Esophagus squamous epithelium (tissue), 5 donors: ENCODE results near the gene KSR1. TPM values are rescaled to one million over a fixed set of nuclear protein-coding genes. Genes with fewer than 3 reads are reported as not detected.
"Not testable (repeated sequence)": the region's sequence is repeated elsewhere in the genome, so short reads cannot be mapped to it uniquely, and the experiment has no call there.

ENCODE experiments used
- DNase-seq: peaks from one replicate; lab custom pipeline; 2025; lab: John Stamatoyannopoulos, UW
- H3K27ac ChIP-seq, 4 donors: fragments of 200-600 bp; sonication (generic); one replicate each; pipeline ENCODE4 v1.5.1; 2016 to 2019; ENCODE audit warnings: mild to moderate bottlenecking in 1 of 4
- H3K27me3 ChIP-seq, 4 donors: fragments of 200-600 bp; sonication (generic); 1 replicate in 3 of 4; 2 replicates in 1 of 4; pipeline versions ENCODE4 v1.5.1 to v1.6.0; 2017 to 2021; ENCODE audit warnings: antibody characterized with exemption in 1 of 4
- H3K36me3 ChIP-seq, 3 donors: fragments of 200-600 bp; sonication (generic); one replicate each; pipeline ENCODE4 v1.5.1; 2016 to 2019
- H3K4me1 ChIP-seq, 3 donors: fragments of 200-600 bp; sonication (generic); one replicate each; pipeline ENCODE4 v1.5.1; 2017 to 2019
- H3K4me3 ChIP-seq, 4 donors: fragments of 200-600 bp; sonication (generic); 1 replicate in 3 of 4; 2 replicates in 1 of 4; pipeline ENCODE4 v1.5.1; 2016 to 2019; ENCODE audit warnings: mild to moderate bottlenecking in 2 of 4, moderate library complexity in 1 of 4
- H3K9me3 ChIP-seq, 3 donors: fragments of 200-600 bp; sonication (generic); one replicate each; pipeline ENCODE4 v1.5.1; 2016 to 2019
- POLR2A ChIP-seq, 4 donors: fragments of 450-650 bp; IDR thresholded peaks; one replicate each; pipeline ENCODE4 v1.6.1; 2017; ENCODE audit warnings: antibody characterized with exemption in 4 of 4, mild to moderate bottlenecking in 4 of 4, moderate library complexity in 3 of 4
- WGBS, 2 donors: methylation state at CpG; one replicate each; pipeline ENCODE4 v1.1.5; 2018; 5-methylcytosine and 5-hydroxymethylcytosine counted together
- intact Hi-C: fragments of 100-400 bp; cut with DNase I; formaldehyde crosslinking; loops from one replicate; pipeline ENCODE4 v1.15.0; 2022
- total RNA-seq, 4 donors: library from RNA; depleted of rRNA; stranded (reverse); fragments of >200 nt; gene quantifications; one replicate each; pipeline ENCODE4 v1.1.0, GENCODE V29; 2016
- TF ChIP-seq, protein P1 (sequence below), 6 experiments: fragments of 450-650 bp in 4 of 6; fragments of 200-600 bp in 2 of 6; sonication (generic) in 2 of 6; IDR thresholded peaks; one replicate each; pipeline ENCODE4 v1.5.1; 2016 to 2019; ENCODE audit warnings: antibody characterized with exemption in 6 of 6, mild to moderate bottlenecking in 4 of 6, moderate library complexity in 4 of 6
- donor health status: DM: yes; HTN: yes; CAD: no.

The KSR1 gene
- total RNA-seq, 4 donors from 2014 or later = 22.3 to 32.4 (median 31.0) TPM

DNA sequence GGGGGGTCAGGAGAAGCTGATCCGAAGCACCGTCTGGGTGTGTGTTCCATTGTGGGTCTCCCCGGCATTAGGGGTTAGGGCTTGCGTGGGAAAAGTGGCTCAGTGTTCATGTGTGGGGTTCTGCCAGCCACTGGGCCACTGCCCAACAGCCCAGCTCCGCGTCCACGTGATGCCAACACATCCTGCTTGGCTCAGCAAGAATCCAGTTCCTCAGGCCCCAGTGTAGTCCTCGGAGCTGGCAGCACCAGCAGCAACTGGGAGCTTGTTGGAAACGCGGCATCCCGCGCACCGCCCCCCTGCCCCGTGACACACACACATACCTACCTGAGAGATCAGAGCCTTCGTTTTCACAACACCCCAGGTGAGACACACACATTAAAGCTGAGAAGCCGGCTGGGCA, 193.7 kb downstream of the KSR1 start:
- H3K27ac ChIP-seq = no peak overlapping the region

DNA sequence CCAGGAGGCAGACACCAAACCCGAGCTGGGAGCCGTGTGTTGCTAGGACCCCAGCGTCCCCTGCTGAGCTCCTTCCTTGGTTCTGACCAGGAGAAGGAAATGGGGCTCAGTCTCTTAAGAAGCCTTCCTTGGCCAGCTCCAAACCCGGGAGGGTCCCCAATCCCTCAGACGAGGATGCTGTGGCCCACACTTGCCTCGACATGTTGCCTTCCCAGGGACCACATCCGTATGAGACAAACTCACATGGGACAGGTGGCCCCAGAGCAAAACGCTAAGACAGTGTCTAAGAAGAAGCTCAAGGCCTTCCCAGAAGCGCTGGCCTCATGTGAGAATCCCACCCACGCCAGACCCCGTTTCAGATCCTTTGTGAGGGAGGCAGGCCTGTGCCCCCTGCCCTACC, 194.6 kb downstream of the KSR1 start:
- H3K27ac ChIP-seq = no peak overlapping the region
- peaks cover 0 to 10% (median 0%) of the 10 kb centered on the region in 3 donors for H3K4me1 ChIP-seq
- H3K27me3 ChIP-seq = peaks cover 0 to 10% (median 0%) of the 10 kb centered on the region in 4 donors
- TF ChIP-seq, protein P1, sequence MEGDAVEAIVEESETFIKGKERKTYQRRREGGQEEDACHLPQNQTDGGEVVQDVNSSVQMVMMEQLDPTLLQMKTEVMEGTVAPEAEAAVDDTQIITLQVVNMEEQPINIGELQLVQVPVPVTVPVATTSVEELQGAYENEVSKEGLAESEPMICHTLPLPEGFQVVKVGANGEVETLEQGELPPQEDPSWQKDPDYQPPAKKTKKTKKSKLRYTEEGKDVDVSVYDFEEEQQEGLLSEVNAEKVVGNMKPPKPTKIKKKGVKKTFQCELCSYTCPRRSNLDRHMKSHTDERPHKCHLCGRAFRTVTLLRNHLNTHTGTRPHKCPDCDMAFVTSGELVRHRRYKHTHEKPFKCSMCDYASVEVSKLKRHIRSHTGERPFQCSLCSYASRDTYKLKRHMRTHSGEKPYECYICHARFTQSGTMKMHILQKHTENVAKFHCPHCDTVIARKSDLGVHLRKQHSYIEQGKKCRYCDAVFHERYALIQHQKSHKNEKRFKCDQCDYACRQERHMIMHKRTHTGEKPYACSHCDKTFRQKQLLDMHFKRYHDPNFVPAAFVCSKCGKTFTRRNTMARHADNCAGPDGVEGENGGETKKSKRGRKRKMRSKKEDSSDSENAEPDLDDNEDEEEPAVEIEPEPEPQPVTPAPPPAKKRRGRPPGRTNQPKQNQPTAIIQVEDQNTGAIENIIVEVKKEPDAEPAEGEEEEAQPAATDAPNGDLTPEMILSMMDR (IDR thresholded peaks at IDR 0.05) = no peak
- TF ChIP-seq POLR2A (IDR thresholded peaks at IDR 0.05) = no peak
- DNase-seq = no peak
- no peak overlapping the region for H3K4me3 ChIP-seq
- WGBS, 2 donors = 67 to 77% methylated on average over 3 to 7 of the region's 11 CpGs
- intact Hi-C loops = loop anchor here (2.0 to 10.0 kb wide), 2 partner anchors 48 to 296 kb away; no protein-coding TSS in a partner anchor
- no peaks in the 10 kb centered on the region for H3K9me3 ChIP-seq
- peaks cover 0 to 22% (median 0%) of the 10 kb centered on the region in 3 donors for H3K36me3 ChIP-seq

More for the DNA sequence above, 193.7 kb downstream of the KSR1 start:
- 53 to 62% methylated on average over 2 to 3 of the region's 16 CpGs for WGBS, 2 donors
- TF ChIP-seq, protein P1 (IDR thresholded peaks at IDR 0.05) = no peak
- no peak for TF ChIP-seq POLR2A (IDR thresholded peaks at IDR 0.05)
- no peak for DNase-seq
- no peaks in the 10 kb centered on the region for H3K9me3 ChIP-seq
- H3K36me3 ChIP-seq = peaks cover 0 to 22% (median 0%) of the 10 kb centered on the region in 3 donors
- intact Hi-C loops = loop anchor here (2.0 to 10.0 kb wide), 2 partner anchors 47 to 295 kb away; no protein-coding TSS in a partner anchor
- peaks cover 0 to 1% (median 0%) of the 10 kb centered on the region in 4 donors for H3K27me3 ChIP-seq
- H3K4me1 ChIP-seq = peaks cover under 1 to 14% (median 1%) of the 10 kb centered on the region in 3 donors
- no peak overlapping the region for H3K4me3 ChIP-seq

DNA sequence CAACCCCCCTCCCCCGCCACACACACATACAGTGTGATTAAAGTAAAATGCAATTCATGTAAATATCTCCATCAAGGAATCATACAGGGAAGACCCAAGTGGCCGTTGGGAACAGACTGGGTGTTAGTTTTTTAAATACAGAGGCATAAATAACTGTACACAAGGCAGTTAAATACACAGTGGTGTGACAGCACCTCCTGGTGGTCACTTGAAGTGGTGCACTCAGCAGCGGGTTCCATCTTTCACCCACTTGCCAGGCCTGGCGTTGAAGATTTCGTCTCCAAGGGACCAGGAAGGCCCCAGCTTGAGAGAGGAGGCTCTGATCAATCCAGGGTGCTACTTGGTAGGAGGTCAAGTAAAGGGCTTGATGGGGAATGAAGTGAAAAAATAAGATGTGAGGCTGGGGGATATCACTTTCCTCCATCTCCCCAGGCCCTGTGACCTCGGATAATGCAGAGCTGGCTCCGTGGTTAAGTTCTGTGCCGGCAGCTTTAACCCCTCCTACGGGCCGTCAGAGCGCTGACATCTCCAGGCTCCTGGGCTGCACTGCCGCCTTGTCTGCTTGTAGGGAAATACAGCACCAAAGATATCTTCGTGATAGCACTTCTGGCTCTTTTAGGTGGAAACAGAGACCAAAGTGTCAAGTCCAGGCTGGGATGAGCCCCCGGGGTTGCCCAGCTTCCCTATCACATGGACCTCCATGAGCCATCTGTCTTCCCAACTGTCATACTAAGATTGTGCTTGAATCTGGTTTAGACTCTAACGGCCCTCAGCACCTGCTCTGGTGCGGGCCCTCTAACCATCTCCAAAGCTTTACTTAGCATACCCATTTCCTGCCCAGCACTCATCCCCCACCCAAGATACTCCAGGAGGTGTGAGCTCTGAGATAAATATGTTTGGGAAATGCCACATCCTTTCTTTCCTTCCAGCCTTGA, 195.4 kb downstream of the KSR1 start:
- intact Hi-C loops = loop anchor here (2.0 to 10.0 kb wide), 2 partner anchors 49 to 297 kb away; no protein-coding TSS in a partner anchor
- peaks cover 0 to 10% (median 0%) of the 10 kb centered on the region in 3 donors for H3K4me1 ChIP-seq
- H3K27ac ChIP-seq = no peak overlapping the region
- WGBS, 2 donors = 40 to 45% methylated on average over 7 to 14 of the region's 16 CpGs
- peaks cover 0 to 22% (median 0%) of the 10 kb centered on the region in 3 donors for H3K36me3 ChIP-seq
- H3K9me3 ChIP-seq = no peaks in the 10 kb centered on the region
- DNase-seq = no peak
- peaks cover 0 to 11% (median 0%) of the 10 kb centered on the region in 4 donors for H3K27me3 ChIP-seq
- H3K4me3 ChIP-seq = no peak overlapping the region
- TF ChIP-seq, protein P1 (IDR thresholded peaks at IDR 0.05) = peak; percentile 87 to 95 (median 93)
- TF ChIP-seq POLR2A (IDR thresholded peaks at IDR 0.05) = no peak

DNA sequence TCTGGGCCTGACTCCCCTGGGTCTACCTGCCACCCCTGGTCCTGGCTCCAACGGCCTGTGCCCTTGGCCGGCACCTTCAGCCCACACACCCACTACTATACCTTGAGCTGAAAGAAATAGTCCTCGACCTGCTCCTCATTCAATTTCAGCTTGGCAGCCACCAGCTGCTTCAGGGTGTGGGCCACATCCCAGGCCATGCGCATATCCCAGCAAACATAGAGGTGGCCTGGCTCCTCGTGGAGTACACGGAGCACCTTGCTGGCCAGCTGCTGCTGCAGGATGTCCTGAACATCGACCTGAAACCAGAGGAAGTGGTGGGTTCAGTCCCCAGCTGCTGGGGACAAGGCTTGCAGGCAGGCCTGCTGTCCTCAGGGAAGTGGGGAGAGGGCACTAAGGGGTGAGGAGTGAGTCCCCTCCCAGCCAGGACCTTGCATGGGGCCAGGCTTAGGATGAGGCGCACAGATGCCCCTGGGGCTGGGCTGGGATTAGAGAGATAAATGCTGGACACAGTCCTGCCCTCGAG, 197.3 kb downstream of the KSR1 start:
- H3K36me3 ChIP-seq, DNase-seq, H3K9me3 ChIP-seq, H3K27ac ChIP-seq, H3K4me3 ChIP-seq, H3K4me1 ChIP-seq: not testable (repeated sequence)
- 70 to 78% methylated on average over 5 to 6 of the region's 9 CpGs for WGBS, 2 donors
- intact Hi-C loops = loop anchor here (10.0 kb wide), 1 partner anchor 299 kb away; no protein-coding TSS in a partner anchor
- H3K27me3 ChIP-seq = peaks cover 0 to 11% (median 0%) of the 10 kb centered on the region in 4 donors

DNA sequence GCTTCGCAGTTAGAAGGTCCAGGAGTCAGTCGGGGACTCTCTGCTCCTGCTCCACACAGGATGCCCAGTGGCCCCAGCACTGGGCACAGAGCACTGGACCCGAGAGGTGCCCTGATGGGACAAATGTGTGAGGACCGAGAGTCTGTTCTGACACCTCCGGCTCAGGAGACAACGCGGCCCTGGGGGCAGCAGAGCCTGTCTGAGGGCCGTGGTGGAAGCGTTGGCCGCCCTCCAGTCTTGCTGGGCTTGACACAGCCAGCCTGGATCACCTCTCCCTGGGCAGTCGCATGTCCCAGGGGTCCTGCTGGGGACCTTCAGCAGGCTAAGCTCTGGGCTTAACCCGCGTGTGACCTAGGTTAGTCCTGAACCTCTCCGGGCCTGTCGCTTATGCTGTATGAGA, 197.9 kb downstream of the KSR1 start:
- TF ChIP-seq, protein P1 (IDR thresholded peaks at IDR 0.05) = no peak
- no peak for TF ChIP-seq POLR2A (IDR thresholded peaks at IDR 0.05)
- Histone ChIP-seq H3K9me3 (no peaks in the 10 kb centered on the region), H3K36me3 (peaks cover 0 to under 1% (median 0%) of the 10 kb centered on the region in 3 donors), H3K27ac (no peak overlapping the region), H3K27me3 (peaks cover 0 to 11% (median 0%) of the 10 kb centered on the region in 4 donors), H3K4me1 (no peaks in the 10 kb centered on the region), H3K4me3 (no peak overlapping the region)
- intact Hi-C loops = loop anchor here (10.0 kb wide), 1 partner anchor 299 kb away; no protein-coding TSS in a partner anchor
- WGBS, 2 donors = 90 to 92% methylated on average over 2 of the region's 15 CpGs
- no peak for DNase-seq
